Amniotic epithelial cell (primary cell): ENCODE data around the gene RASAL2.

Experiments used
- DNase-seq: peaks from one replicate; pipeline ENCODE4 v3.0.0-alpha.2; 2010; ENCODE audit warnings: low read depth

The RASAL2 gene

DNA sequence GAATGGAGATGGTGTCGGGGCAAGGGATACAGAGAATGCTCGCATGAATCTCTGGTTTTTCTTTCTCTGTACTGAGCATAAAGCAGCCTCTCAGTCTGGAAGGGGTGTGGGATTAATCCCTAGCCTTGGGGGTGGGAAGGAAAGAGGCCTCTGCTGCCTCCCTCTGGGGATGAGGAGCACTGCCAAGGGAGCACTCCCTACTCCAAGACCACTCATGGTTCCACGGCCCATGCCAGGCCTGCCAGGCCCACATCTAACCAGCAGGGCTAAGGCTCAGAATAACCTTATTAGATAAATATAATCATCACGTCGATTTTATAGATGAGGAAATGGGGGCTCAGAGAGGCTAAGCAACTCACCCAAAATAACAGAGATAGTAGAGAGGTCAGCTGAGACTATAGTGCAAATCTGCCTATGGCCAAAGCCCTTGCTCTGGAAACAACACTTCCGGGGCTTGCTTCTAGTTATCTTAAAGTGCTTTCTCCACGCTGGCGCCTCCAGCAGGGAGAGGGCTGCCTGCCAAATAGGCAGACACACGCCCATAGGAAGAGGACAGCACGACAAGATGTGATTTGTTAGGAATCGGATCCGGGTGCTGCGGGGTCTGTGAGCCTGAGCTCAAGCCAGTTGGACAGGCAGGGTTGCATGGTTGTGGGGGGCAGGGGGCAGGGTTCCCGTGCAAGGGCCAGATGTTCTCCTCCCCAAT is 419.5 kb downstream of the RASAL2 start:
- DNase-seq = no peak

- DNase-seq = no peak
Observed at GRCh38 chr1:178516110-178516509, 422.2 kb downstream of the RASAL2 start.

- DNase-seq = no peak
Observed at GRCh38 chr1:178518894-178519293, 425.0 kb downstream of the RASAL2 start.

DNA sequence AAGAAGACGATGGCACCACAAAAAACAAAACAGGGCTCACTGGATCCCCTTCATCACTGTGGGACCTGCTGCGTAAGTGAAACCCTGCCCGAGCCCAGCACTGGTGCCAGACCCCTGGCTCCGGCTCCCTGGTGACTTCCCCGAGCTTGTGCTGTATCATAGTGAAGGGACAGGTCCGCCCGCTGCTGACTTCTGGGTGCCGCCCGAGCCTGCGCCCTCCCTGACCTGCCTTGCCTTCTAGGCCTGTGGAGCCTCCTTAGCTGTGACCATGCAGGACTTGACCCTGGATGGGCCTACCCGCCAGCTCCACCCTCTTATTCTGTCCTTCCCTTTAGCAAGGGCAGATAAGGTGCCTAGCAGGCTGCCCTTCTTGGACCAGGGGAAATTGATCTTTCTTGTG is 426.9 kb downstream of the RASAL2 start:
- DNase-seq = no peak

DNA sequence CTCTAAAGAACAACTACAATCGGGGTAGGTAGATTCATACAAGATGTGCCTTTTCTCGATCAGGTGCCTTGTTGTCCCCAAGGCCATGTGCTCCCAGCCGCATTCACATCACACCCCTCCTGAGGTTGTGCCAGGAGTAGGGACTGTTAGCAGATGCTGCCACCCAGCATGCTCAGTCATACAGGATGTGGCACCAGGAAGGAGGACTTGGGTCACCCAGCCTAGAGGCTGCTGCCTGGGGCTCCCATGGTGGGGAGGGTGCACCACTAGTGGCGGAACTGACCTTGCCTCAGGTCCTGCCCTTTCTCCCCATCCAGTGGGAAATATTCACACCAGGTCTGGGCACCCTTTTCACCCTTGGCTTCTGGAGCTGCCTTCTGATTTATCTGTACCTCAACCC is 427.3 kb downstream of the RASAL2 start:
- no peak for DNase-seq

GRCh38 chr1:178527117-178527516 is 433.2 kb downstream of the RASAL2 start:
- no peak for DNase-seq

- DNase-seq = no peak
Observed at GRCh38 chr1:178528228-178528952, 434.5 kb downstream of the RASAL2 start.

GRCh38 chr1:178528953-178529335 is 435.0 kb downstream of the RASAL2 start:
- DNase-seq = no peak

DNA sequence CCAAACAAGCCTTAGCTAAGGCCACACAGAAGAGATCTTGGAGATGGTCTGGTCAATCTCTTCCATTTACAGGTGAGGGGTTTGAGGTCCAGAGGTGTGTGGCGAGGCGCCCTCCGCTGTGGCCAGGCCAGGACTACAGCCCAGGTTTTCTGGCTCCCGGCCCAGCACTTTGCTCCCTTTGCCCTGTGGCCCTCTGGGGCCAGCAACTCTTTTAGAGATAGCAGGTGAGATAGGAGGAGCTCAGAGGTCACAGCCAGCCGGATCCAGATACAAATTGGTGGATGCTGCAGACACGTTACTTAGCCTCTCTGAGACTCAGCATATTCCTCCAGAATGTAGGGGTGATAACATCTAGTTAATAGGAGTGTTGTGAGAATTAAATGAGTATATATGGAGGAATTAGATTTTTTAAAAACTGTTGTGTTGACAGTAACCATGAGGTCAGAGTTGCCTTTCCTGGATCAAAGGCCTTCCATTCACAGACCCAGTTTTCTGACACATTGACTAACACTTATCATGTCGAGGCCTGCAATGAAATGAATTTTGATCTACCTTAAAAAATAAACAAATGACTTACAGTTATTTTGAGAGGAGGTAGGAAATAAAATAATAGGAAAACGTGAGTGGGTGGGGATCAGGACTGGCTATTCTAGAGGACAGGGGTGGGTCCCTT is 435.6 kb downstream of the RASAL2 start:
- DNase-seq = no peak

- DNase-seq = peak; percentile 62
Observed at GRCh38 chr1:178530037-178530402, 436.1 kb downstream of the RASAL2 start.

GRCh38 chr1:178530502-178530901 is 436.6 kb downstream of the RASAL2 start:
- DNase-seq = no peak

DNA sequence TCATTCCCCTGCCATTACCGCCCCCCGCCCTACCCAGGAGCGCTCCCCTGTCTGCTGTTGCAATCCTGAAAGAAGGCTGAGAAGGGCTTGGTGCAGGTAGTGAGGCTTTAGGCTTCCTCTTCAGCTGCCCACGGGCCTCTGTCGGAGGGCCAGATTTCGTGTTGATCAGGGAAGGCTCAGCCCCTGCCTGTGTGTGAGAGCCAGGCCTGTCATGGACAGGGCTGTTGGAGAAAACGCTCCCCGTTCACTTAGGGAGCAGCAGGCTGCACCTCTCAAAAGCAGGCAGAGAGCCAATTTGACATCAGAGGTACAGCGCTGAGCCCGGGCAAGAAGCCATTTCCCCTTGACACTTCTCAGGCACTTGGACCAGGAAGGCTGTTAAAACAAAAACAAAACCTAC is 438.0 kb downstream of the RASAL2 start:
- no peak for DNase-seq

DNA sequence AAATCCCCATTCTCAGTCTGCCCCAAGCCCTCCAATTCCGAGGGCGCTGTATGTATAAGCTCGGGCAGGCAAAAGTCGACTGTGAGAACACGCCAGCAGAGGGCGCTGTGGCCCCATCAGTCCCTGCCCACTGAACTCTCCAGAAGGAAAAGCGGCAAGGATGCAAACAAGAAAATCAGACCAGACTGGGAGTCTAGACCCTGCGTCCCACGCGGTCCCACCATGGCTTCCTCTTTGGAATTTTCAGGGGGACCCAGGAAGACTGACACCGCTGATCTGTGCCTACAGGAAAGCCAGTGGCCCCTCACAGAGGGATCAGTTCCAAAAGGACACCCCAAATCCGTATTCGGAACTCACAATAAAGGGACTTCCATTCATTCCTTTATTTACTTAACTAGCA is 438.5 kb downstream of the RASAL2 start:
- DNase-seq = peak; percentile 64

GRCh38 chr1:178533121-178533946 is 439.4 kb downstream of the RASAL2 start:
- DNase-seq = no peak
